Measurements from ENCODE around the gene PVR. TPM values are rescaled to one million over a fixed set of nuclear protein-coding genes. Genes with fewer than 3 reads are reported as not detected.

The PVR gene
- total and polyA plus RNA-seq, 12 donors, result 28.7 to 57.8 (median 45.0) TPM

DNA sequence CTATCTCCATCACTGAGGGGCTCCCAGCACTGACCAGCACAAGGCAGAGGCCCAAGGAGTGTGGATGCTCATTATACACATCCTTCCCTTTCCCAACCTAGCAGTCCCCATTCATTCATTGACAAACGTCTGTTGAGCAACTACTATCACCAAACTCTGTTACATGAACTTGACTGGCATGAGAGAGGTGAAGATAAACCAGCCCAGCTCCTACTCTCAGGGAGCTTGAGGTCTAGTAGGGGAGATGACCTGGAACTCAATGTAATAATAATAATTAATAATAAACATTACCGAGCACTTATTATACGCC, 46.4 kb downstream of the PVR start:
- Histone ChIP-seq H3K9me3 (replicated peaks in 1 of 3) (no peaks in the 10 kb centered on the region), H3K4me1 (replicated peaks in 1 of 2) (peaks cover 24 to 32% of the 10 kb centered on the region in 2 donors), H3K4me3 (no peak overlapping the region), H3K27ac (no peak overlapping the region), H3K27me3 (no peaks in the 10 kb centered on the region), H3K36me3 (replicated peaks in 1 of 2) (no peaks in the 10 kb centered on the region)
- TF ChIP-seq CTCF (IDR thresholded peaks at IDR 0.05) (no peak), POLR2A (IDR thresholded peaks at IDR 0.05) (no peak)
- no peak for DNase-seq
- intact Hi-C loops (cut with DNase I), result no loop called here
- WGBS, 4 donors, result 81 to 97% (median 88%) methylated on average over 3 of the region's 3 CpGs

DNA sequence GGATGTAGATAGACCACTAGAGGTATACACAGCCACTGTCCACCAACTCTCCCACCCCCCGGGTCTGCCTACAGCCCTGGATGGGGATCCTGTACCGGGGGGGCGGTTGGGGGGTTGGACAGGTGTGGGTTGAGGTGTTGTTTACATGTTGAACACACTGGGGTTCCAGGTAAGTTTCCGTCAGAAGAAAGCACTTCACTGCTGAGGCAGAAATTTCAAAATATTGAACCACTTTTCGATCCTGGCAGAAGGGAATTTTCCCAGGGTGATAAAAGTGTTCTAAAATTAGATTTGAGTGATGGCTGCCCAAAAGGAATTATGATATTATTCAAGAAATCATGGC, 48.6 kb downstream of the PVR start:
- Histone ChIP-seq H3K4me3 (no peak overlapping the region), H3K27me3 (no peaks in the 10 kb centered on the region), H3K27ac (peak overlapping the region; percentile 14 to 92 (median 81)), H3K4me1 (replicated peaks in 1 of 2) (peaks cover 15 to 20% of the 10 kb centered on the region in 2 donors), H3K36me3 (replicated peaks in 1 of 2) (no peaks in the 10 kb centered on the region), H3K9me3 (replicated peaks in 1 of 3) (no peaks in the 10 kb centered on the region)
- TF ChIP-seq POLR2A (IDR thresholded peaks at IDR 0.05) (no peak), CTCF (IDR thresholded peaks at IDR 0.05) (no peak)
- intact Hi-C loops (cut with DNase I), result no loop called here
- 14 to 41% (median 30%) methylated on average over 2 to 5 of the region's 5 CpGs for WGBS, 4 donors
- DNase-seq, result no peak

- Histone ChIP-seq H3K27ac (no peak overlapping the region), H3K4me3 (no peak overlapping the region), H3K36me3 (replicated peaks in 1 of 2) (no peaks in the 10 kb centered on the region), H3K27me3 (no peaks in the 10 kb centered on the region), H3K4me1 (replicated peaks in 1 of 2) (peaks cover 15 to 20% of the 10 kb centered on the region in 2 donors), H3K9me3 (replicated peaks in 1 of 3) (no peaks in the 10 kb centered on the region)
- TF ChIP-seq CTCF (IDR thresholded peaks at IDR 0.05) (peak in 1 of 6 experiments; percentile 13), POLR2A (IDR thresholded peaks at IDR 0.05) (no peak)
- DNase-seq, result no peak
- intact Hi-C loops (cut with DNase I), result no loop called here
- WGBS, 4 donors, result 73 to 89% (median 87%) methylated on average over 2 of the region's 2 CpGs
Observed at GRCh38 chr19:44694184-44694579, 50.5 kb downstream of the PVR start.

- Histone ChIP-seq H3K9me3 (replicated peaks in 1 of 3) (no peaks in the 10 kb centered on the region), H3K4me3 (no peak overlapping the region), H3K36me3 (replicated peaks in 1 of 2) (no peaks in the 10 kb centered on the region), H3K27ac (no peak overlapping the region), H3K27me3 (no peaks in the 10 kb centered on the region), H3K4me1 (replicated peaks in 1 of 2) (peaks cover 7 to 8% of the 10 kb centered on the region in 2 donors)
- no peak for DNase-seq
- 75 to 82% (median 80%) methylated on average over 17 to 22 of the region's 22 CpGs for WGBS, 4 donors
- intact Hi-C loops (cut with DNase I), result no loop called here
- no peak for TF ChIP-seq CTCF (IDR thresholded peaks at IDR 0.05)
- TF ChIP-seq POLR2A (IDR thresholded peaks at IDR 0.05), result no peak
Observed at GRCh38 chr19:44696939-44697669, 53.4 kb downstream of the PVR start.

Data from adrenal gland (tissue), 12 donors.